Breast epithelium (tissue), 3 donors: ENCODE results near the gene ACIN1.

Source experiments
- CTCF ChIP-seq, 3 donors: fragments of 450-650 bp; IDR thresholded peaks; one replicate each; pipeline ENCODE4 v1.5.1; 2016 to 2017; ENCODE audit warnings: antibody characterized with exemption in 3 of 3, mild to moderate bottlenecking in 3 of 3, moderate library complexity in 3 of 3
- POLR2A ChIP-seq: fragments of 450-650 bp; IDR thresholded peaks from one replicate; pipeline ENCODE4 v1.6.1; 2016; ENCODE audit warnings: antibody characterized with exemption, mild to moderate bottlenecking, moderate library complexity
- POLR2AphosphoS5 ChIP-seq, 3 donors: sonication (generic); formaldehyde crosslinking; IDR thresholded peaks; one replicate each; pipeline ENCODE4 v1.6.1; 2017; ENCODE audit warnings: antibody characterized with exemption in 3 of 3

- TF ChIP-seq CTCF (IDR thresholded peaks at IDR 0.05): no peak
- TF ChIP-seq POLR2A: no peak
- no peak for TF ChIP-seq POLR2AphosphoS5 (IDR thresholded peaks at IDR 0.05)
Observed at GRCh38 chr14:23047751-23048693, 46.9 kb downstream of the ACIN1 start.
